HG03066 (cell line): ENCODE measurements around the gene PRKAR1B.
"Not testable (repeated sequence)": the region's sequence is repeated elsewhere in the genome, so short reads cannot be mapped to it uniquely, and the experiment has no call there.

Experiments used
- ATAC-seq: cut with Tn5 transposase; IDR thresholded peaks from one replicate; pipeline ENCODE4 v1.9.1; 2021; ENCODE audit warnings: low read depth; ENCODE audit not compliant: unreplicated experiment

PRKAR1B gene

DNA sequence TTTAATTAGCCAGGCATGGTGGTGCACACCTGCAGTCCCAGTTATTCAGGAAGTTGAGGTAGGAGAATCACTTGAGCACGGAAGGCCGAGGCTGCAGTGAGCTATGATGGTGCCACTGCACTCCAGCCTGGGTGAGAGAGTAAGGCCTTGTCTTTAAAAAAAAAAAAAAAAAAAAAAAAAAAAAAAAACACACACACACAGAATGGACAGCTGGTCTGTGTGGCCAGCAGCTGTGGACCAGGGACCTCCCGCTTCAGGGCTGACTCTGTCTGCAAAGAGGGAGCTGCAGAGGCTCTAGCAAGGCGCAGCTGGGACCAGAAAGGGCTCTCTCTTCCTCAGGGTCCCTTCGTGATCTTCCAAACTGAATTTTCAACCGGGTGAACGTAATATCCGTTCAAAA lies 54.2 kb downstream of the PRKAR1B start:
- ATAC-seq, result no peak

DNA sequence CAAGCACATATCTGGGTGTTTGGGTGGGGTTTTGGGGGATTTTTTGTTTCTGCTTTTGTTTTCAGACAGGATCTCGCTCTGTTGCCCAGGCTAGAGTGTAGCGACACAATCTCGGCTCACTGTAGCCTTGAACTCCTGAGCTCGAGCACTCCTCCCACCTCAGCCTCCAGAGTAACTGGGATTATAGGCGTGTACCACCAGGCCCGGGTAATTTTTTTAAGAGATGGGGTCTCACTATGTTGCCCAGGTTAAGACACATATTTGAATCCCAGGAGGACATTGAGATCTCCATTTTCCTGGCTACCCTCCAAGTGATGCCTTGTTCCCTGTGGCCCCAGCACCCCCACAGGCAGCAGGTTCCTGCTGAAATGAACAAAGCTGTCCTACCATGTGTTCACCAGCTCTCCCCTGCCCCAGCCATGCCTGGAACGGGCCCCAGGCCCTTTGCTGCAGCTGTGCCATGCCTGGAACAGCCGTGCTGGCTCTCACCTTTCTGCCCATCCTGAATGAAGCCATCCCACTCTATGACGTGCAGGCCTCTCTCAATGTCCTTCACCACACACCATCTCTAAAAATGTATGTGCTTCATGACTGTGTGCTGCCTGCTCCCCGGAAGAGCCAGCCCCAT lies 55.6 kb downstream of the PRKAR1B start:
- ATAC-seq, result no peak

DNA sequence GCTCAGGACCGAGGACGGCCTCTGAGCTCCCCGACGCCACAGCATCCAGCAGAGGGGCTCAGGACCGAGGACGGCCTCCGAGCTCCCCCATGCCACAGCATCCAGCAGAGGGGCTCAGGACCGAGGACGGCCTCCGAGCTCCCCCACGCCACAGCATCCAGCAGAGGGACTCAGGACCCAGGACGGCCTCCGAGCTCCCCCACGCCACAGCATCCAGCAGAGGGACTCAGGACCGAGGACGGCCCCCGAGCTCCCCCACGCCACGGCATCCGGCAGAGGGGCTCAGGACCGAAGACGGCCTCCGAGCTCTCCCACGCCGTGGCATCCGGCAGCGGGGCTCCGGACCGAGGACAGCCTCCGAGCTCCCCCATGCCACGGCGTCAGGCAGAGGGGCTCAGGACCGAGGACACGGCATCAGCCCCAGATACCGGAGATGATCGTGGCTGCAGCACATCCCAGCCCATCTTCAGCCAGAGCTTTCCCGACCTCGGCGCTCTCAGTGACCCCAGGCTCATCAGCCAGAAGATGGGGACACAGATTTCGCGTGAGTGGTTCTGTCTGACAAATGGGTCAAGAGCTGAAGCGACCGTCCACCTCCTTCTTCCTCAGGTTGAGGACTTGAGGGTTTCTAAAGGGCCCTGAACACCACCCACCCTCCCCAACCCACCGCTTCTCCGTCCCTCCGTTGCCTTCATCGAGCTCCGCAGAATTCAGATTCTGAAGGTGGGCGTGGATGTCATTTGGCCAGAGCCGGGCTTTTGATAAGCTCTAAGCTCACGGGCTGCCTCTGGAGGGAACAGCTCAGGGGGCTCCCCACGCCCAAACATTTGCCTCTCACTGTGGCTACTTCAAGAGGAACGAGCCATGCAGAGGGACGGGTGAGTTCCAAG lies 56.3 kb downstream of the PRKAR1B start:
- ATAC-seq, result no peak

DNA sequence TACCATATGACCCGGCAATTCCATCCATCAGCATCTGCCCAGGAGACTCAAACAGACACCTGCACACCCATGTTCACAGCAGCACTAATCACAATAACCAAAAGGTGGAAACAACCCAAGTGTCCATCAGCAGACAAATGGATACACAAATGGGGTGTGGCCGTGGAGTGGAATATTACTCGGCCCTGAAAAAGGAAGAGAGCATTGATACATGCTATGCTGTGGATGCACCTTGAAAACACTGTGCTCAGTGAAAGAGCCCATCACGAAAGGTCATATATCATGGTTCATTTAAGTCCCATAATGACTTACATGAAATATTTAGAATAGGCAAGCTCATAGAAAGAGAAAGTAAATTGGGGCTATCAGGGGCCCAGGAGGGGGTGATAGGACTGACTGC lies 58.1 kb downstream of the PRKAR1B start:
- no peak for ATAC-seq

DNA sequence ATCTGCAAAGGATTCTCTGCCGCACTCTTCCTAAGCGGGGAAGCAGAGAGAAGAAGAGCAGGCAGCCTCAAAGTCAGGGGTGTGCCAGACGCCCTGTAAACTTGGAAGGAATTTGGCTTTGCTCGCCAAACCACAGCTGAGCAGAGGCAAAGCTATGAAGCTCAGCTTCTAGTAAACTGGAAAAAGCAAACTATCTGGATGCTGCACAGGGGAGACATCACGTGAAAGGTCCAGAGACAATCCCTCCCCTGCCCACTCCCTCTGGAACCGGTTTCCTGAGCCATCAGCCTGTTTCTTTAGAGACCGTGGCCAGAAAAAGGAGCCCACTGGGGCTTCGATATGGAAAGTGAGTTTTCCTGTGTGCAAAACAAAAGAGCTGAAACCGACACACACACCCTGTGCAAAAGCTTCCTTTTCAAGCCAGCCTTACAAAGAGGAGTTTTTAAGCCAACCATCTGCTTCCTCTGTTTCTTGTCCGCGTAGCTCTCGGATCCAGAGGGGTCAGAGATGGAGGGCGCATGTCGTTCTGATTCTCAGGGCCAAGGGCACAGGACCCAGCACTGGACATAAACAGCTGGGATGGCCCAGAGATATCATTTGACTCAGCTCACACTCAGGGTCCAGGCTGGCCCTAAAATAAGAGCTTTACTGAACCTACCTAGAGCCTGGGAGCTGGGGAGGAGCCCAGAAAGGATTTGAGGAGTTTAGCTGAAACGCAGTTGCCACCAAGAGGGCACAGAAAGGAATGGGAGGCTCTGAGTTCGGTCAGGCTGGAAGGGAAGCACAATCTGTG lies 58.7 kb downstream of the PRKAR1B start:
- no peak for ATAC-seq

DNA sequence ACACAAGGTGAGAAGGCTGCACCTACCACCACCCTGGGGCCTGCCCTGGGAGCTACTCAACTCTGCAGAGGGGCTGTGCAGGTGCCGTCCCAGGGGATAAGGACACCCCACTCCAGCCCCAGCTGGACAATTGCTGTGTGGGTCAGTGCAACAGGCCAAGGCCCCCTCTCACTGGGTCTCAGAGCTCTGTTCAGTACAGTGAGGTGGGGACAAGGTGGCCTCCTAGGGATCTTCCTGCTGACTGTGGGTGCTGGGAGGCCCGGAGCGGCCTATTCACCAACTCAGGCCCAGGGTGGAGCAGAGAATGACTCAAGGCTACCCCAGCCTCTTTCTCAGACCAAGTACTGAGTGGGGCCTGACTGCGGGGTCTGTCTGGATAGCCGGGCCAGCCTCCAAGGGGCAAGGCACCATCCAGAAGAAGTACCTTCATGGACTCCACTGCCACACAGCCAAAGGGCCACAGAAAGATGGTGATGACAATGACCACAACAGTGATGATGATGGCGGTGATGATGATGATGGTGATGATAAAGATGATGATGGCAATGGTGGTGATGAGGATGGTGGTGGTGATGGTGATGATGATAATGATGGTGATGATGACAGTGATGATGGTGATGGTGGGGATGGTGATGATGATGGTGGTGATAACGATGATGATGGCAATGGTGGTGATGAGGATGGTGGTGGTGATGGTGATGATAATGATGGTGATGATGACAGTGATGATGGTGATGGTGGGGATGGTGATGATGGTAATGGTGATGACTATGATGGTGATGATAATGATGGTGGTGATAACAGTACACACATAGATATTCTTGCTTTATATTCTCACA lies 60.4 kb downstream of the PRKAR1B start:
- no peak for ATAC-seq

DNA sequence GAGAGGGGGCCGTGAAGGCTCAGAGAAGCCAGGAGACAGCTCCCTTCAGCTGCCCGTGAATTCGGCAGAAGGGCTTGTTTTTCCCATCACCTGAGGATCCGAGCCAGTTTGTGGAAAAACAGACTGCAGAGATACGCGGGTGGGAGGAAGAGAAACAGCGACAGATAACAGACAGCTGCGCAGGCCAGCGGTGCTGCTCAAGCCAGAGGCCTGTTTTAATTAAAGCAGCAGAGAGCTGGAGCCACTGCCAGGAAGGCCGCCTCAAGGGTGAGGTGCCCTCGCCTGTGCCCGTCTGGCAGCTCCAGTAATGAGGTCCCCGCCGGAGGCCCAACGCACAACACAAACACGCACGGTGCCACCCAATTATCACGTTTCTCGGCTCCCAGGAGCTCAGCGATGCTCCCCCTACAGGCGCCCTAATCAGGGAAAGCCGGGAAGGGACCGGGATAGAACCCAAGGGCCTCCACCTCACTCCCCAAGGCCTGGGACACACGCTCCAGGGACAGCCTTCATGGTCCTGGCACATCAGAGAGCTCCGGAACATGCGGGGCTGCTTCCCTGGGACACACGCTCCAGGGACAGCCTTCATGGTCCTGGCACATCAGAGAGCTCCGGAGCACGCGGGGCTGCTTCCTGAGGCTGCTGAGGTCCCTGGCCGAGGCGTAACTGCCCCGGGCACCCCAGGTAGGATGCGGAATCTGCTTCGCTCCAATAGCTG lies 61.2 kb downstream of the PRKAR1B start:
- no peak for ATAC-seq

DNA sequence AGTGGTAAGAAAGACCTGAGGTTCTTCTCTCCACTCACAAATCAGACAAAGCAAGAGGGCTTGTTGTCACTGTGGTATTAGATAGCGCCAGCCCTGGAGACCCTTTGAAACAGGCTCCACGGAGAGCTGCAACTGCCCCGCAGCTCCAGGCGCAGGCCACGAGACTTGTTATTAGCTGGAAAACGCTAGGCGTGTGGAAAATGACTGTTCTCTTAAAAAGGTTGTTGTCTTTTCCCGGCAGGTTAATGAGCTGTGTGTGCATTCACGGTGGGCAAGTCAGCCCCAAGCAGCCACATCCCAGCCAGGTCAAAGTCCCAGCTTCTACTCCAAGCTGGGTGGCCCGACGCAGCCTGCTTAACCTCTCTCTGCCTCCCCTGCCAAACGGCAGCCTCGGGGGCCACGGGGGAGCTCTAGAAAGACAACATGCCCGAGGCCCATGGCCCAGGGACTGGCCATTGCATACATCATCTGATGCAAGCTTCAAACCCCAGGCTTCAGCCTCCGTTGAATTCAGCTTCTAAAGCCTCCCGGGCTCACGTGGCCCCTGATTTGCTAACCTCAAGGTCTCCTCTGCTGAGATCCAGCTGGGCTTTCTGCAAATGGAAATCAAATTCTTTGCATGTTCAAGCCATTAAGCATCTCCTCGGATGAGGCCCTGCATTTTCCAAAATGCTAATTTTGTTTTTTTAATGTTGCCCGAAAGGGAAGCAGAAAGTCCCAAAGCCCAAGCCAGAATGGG lies 61.9 kb downstream of the PRKAR1B start:
- ATAC-seq, result no peak

DNA sequence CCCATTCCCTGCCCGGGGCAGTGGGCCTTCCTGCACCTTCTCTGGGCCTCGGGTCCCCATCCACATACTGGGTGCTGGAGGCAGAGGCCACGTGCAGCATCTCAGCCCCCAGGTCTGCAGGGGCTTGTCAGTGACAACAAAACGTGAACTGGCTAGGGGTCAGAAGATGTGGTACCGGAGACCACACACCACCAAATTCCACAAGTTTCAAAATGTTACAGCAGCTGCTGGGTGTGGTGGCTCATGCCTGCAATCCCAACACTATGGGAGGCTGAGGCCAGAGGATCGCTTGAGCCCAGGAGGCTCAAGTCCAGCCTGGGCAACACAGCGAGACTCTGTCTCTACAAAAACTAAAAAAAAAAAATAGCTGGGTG lies 62.7 kb downstream of the PRKAR1B start:
- no peak for ATAC-seq

DNA sequence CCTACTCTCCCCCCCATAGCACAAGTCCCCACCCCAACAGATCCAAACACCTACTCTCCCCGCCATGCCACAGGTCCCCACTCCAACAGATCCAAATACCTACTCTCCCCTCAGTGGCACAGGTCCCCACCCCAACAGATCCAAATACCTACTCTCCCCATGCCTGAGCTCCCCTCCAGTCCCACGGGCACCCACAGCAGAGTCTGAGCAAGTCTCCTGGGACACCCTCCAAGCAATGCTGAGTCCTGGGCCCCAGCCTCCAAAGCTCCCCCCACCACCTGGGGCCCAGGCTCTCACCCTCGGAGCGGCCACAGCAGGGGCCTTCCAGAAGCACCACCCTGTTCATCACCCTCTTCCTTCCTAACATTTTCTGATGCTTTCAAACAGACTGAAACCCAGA lies 64.5 kb downstream of the PRKAR1B start:
- no peak for ATAC-seq

DNA sequence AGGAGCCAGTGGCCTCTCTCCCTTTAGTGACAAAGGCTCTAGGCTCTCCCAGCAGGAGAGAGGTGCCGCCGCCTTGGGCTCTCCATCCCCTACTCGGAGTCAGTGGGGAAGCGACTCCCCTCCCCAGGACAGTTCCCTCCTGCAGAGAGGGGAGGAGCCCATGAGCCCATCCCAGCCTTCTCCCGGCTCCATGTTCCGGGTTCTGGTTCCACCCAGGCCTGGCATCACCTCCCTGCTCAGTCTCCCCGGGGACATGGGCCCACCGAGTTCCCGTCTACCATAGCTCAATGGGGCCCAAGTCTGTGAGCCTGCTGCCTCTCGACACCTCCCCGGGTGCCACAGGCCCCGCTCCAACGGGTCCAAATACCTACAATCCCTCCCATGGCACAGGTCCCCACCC lies 67.1 kb downstream of the PRKAR1B start:
- ATAC-seq, result no peak

DNA sequence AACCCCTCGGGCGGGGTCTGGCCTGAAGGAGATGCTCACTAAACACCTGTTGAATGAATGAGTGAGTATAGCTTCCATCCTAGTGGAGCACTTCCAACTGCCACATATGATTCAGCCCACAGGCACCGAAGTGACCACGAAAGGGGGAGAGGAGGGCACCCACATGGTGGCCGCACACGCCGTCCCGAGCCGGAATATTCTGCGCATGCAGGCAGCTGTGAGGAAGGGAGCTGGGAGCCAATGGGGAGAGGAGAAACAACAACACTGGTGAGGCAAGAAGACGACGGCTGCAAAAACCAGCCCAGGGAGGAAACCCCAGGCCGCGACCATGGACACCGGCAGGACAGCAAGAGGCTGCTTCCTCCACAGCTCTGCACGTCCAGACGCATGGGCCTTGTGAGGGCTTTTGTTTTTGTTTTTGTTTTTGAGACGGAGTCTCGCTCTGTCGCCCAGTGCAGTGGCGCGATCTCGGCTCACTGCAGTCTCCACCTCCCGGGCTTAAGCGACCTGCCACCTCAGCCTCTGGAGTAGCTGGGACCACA lies 67.7 kb downstream of the PRKAR1B start:
- no peak for ATAC-seq

DNA sequence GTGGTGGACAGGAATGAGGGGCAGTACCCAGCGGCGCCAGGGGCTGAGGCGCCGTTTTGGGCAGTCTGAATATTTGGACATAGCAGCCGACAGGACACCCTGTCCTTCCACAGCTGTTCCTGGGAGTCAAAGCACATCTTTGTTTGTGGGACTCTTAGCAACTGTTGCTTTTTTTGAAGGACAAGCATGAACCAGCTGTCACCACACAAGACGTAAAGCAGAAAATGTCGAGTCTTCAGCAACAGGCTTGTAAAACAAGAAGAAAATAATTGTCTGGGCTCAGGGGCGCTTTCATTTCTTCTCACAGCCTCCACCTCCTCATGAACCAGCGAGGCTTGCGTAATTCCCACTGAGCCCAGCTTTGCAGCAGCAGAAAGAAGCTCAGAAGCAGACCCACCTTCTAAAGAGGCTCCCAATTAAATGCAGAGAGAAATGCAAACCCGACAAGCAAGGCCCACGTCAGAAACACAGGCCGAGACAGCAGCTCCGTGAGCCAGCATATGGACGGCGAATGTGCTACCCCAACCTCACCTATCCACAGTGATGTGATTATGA lies 69.4 kb downstream of the PRKAR1B start:
- no peak for ATAC-seq

DNA sequence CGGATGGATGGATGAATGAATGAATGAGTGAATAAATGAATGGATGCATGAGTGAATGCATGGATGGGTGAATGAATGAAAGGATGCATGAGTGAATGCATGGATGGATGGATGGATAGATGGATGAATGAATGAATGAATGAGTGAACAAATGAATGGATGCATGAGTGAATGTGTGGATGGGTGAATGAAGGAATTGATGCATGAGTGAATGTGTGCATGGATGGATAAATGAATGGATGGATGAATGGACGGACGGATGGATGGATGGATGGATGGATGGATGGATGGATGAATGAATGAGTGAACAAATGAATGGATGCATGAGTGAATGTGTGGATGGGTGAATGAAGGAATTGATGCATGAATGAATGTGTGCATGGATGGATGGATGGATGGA lies 70.1 kb downstream of the PRKAR1B start:
- not testable (repeated sequence) for ATAC-seq

DNA sequence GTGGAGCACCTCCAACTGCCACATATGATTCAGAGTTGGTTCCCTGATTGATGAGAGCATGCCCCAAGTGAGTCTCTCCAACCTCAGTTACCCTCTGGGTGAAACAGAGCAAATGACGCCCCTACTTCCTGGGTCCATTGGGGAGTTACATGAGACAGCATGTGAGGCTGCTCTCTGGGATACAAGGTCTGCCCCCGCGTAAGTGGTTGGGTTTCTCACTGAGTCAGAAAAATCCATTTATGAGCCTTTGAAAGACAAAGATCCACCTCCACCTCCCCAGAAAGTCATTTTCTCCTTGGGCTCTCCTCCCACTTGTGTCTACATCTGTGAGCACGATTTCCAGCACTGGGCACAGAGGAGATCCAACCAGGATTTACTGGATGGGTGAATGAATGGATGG lies 71.3 kb downstream of the PRKAR1B start:
- no peak for ATAC-seq

DNA sequence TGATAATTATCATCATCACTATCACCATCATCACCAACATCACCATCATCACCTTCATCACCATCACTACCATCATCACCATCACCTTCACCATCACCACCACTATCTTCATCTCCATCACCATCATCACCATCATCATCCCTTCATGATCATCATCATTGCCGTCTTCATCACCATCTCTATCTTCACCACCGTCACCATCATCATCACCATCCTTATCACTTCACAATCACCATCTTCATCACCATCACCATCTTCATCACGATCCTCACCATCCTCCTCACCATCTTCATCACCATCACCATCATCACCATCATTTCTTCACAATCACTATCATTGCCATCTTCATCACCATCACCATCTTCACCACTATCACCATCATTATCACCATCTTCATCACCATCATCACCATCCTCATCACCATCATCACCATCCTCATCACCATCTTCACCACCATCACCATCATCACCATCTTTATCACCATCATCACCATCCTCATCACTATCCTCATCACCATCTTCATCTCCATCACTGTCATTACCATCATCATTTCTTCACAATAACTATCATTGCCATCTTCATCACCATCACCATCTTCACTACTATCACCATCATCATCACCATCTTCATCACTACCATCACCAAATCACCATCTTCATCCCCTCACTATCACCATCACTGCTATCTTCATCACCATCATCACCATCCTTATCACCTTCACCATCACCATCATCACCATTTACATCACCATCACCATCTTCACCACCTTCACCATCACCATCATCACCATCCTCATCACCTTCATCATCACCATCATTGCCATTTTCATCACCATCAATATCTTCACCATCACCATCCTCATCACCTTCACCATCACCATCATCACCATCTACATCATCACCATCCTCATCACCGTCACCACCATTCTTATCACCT lies 73.0 kb downstream of the PRKAR1B start:
- ATAC-seq, result no peak

DNA sequence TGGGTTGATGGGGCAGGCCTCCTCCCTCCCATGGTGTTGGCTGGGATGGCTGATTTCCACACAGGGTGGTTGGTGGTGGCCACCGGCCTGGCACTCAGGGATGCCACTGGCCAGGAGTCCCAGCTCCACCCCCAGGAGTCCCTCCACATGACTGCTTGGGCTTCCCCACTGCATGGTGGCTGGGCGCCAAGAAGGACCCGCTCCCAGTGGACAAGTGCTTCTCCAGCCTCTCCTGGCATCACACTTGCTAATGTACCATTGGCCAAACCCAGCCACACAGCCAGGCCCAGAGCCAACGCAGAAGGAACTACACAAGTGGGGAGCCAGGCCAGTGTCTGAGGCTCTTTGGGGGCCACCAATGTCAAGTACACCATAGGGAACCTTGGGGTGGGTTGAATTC lies 74.2 kb downstream of the PRKAR1B start:
- ATAC-seq, result no peak

DNA sequence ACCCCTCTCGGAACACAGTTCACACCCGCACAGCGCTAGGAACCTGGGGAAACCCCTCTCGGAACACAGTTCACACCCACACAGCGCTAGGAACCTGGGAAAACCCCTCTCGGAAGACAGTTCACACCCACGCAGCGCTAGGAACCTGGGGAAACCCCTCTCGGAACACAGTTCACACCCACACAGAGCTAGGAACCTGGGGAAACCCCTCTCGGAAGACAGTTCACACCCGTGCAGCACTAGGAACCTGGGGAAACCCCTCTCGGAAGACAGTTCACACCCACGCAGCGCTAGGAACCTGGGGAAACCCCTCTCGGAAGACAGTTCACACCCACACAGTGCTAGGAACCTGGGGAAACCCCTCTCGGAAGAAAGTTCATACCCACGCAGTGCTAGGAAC lies 74.9 kb downstream of the PRKAR1B start:
- ATAC-seq, result not testable (repeated sequence)
